Amygdala (tissue), 56 donors: ENCODE results near the gene ZBTB34.
A peak's percentile ranks its signal among the peaks of the same experiment; 100 is the strongest.

ENCODE experiments used
- DNase-seq, 56 donors: peaks; one replicate each; lab custom pipeline; 2025; lab: John Stamatoyannopoulos, UW

The ZBTB34 gene

DNA sequence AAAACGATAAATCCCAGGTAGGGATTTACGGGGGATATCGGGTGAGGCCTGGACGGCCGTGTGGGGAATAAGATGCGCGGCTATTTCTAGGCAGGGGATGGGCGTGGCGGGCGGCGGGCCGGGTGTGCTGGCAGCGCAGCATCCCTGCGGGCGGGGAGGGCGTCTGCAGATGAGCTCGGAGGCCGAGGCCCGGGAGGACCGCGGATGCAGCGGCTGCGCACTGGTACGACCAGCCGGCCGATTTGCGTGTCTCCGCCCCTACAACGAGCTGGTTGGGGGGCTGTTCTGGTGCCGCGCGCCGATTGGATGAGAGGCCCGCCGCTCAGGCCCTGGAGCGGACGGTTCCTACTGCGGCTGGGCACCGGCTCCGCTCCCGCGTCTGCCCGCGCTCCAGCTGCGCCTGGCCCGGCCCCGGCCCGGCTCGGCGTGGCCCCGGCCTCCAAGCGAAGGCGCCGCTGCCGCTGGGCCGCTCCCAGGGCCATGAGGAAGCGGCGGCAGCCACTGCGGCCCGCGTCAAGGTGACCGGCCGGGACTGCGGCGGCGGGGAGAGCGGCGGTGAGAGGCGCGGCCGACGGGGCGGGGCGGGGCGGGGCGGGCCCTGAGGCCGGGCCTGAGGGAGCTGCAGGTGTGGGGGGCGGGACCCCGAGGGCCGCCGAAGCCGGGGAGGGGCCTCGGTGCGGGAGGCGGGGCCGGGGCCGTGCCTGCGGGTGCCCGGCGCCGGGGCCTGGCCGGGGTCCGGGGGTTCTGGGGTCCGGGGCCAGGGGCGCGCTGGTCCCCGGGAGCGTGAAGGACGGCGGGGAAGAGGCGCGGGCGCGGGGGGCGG is 54.2 kb downstream of the ZBTB34 start, which contains the start of gene RALGPS1:
Gene RALGPS1 (plus strand): TSS at position 325 of the 823 bp plus-strand sequence. CDS start 47,508 bp downstream, outside the sequence.
- DNase-seq = peak; percentile 47 to 98 (median 92)

DNA sequence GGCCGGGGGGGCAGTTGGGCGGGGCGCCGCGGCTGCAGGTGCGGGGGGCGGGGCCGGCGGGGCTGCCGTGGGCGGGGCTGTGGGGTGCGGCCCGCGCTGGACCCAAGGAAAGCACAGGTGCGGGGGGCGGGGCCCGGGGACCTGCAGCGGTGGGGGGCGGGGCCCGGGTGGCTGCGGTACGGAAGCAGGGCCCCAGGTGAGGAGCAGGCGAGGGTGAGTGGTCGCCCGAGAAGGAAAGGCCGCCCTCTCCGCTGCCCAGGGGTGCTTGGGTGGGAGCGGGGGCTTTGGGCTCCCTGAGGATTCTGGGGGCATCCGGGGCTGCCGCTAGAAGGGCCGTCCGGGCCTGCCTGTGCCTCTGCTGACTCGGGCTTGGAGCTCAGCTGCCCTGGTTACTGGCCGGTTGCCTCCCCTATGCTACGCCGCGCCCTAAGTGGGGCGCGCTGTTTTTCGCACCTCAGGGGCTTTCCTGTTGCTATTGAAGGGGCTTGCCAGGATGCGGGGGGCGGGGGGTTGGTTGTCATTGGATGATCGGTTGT is 54.9 kb downstream of the ZBTB34 start:
- peak in 8 of 56 donors; percentile 8 to 66 (median 29) for DNase-seq

DNA sequence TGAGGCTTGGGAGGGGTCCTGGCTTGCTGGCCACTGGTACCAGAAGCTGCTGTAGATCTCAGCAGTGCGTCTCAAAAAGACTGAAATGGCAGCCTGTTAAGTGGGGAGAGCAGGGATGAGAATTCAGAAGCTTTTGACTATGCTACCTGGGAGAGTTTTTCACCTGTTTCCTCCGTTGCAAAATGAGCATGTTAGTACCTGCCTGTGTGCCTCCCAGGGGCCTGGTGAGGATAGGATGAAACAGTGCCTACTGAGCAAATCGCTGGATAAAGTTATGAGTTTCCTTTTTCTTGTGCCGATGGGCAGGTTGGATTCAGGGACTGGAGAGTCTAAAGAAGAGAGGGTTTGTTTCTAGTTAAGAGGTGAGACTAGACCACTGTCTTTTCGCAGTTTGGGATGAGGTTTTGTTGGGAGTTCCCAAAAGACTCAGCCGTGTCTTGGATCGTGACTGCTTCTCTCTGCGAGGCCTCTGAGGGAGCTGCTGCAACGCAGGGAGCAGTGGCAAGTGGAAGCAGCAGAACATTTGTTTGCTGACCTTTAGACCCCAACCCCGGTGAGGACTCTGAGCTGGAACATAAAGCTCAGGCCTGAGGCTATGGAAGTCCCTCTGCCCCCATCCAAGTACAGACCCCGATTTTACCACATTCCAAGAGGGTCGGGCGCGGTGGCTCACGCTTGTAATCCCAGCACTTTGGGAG is 55.6 kb downstream of the ZBTB34 start:
- DNase-seq = no peak

DNA sequence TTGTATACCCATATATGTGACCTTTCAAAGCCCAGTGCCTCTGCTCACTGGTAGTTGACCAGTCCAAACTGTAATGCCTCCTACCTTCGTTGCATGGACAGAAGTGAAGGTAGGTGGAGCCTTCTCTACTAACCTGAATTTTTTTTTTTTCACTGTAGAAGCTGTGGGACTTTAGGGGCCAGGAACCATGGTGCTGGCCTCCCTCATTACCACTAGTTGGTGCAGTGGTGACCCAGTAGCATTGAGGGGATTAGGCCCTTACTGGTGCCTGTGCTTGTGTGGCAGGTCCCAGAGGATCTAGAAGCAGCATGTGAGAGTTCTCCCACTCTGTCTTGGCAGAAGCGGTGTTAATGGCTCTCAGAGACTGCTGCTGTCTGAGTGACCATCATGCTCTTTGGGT is 56.5 kb downstream of the ZBTB34 start:
- no peak for DNase-seq

DNA sequence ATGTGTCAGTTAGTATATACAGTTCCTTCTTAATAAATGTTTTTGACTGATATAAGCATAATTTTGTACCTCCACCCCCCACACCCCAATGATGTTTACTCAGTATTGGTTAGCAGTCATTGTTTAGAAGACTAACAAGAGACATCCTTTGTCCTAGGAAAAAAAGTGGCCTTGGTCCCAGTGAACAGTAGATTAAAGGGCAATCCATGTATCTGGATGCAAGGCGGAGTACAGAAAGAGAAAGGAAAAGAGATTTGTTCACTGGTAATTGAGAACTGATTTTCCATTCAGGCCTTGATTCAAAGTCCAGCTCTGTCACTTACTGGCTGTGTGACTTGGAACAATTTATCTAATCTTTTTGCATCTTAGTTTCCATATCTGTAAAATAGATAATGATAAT is 58.8 kb downstream of the ZBTB34 start:
- DNase-seq = no peak

DNA sequence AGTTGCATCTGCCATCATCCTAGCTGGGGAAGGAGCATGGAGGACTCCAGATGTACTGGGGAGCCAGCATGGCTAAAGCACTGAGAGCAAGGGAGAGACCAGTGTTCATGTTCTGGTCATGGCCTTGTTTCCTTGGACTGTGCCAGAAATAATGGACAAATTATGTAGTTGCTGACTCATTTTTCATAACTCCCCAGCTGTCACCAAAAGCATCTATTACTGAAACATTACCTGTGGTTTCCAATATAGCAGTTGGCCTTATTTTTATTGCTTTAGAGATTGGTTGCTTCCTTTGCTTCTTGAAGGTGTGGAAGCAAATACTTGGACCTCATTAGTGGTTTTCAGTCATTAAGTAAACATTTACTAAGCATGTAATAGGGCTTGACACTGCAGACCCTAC is 65.4 kb downstream of the ZBTB34 start:
- DNase-seq = no peak

DNA sequence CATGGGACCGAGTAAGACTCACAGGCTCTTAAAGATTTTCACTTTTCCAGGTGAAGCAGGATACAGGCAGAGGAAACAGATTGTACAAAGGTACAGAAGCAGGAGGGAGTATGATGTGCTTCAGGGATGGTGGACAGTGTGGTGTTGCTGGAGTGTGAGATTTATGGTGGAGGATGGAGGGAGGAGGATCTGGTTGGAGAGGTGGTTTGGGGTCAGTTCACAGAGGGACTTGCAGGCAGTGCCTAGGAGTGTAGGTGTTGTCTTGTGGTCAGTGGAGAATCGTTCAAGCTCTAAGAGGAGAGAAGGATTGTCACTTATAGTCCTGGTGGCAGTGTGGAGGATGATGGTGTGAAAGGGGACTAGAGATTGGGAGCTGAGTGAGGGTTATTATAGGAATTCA is 65.9 kb downstream of the ZBTB34 start:
- no peak for DNase-seq

DNA sequence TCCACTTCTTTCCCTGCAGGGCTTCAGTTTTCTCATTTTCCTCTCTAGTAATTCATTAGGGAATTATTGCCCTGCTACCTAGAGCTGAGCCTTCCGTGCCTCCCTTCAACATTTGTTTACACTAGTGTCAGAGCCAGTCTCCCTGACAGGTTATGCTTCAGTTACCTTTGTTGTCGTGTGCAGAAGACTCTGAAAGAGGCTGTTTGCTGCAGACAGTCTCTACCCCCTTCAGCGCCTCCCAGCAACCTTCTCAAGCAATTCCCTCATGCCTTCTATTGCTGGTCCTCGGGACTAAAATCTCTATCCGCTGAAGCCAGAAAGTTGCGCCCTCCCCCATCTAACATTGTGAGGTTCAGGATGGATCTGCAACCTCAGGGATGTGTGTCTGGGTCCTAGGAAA is 67.0 kb downstream of the ZBTB34 start:
- DNase-seq = no peak

DNA sequence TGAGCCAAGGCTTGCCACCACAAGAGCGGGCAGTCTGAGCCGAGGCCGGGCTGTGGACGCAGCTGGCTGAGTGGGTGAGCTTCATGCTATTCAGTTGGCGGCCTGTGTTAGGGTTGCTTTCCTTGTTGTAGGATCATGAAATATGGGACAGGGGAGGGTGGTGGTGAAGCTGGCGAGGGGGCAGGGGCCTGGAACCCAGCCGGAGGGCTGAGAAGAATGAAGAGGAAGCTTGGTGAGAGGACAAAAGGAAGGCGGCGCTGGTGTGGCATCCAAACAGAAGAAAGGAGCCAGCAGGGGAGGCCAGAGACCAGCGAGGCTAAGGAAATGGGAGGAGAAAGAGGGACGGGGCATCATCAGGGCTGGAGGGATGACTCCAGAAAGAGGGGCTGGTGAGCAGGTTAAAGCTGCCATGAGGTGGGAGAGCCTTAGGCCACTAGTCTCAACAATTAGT is 72.5 kb downstream of the ZBTB34 start:
- DNase-seq = peak in 2 of 56 donors; percentile 6 to 34

DNA sequence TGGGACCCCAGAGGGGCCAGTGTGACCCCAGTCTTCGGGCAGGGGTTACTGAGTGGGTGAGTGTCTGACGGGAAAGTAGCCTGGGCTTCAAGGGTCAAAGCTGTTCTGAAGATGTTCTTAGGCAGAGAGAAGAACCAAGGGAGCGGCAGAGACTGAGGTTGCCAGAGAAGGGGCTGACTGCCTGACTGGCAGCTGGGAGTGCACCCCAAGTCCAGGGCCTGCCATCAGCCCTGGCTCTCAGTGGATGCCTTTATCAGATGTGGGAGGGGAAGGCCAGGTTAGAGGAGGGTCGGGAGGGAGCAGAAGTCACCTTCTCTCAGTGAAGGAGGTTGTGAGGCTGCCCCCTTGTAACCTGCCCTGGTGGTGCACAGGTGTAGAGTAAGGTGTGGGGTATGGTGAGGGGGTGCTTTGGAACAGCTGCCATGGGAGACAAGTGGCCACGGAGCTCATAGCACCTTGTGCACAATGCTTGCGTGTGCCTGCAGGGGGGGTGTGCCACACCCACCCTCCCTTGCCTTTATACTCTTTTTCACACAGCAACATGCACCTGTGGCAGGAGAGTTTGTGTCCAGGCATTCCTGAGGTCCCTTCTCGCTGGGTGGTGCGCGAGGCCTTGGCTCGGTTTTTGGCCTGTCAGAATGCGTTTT is 73.0 kb downstream of the ZBTB34 start:
- no peak for DNase-seq

DNA sequence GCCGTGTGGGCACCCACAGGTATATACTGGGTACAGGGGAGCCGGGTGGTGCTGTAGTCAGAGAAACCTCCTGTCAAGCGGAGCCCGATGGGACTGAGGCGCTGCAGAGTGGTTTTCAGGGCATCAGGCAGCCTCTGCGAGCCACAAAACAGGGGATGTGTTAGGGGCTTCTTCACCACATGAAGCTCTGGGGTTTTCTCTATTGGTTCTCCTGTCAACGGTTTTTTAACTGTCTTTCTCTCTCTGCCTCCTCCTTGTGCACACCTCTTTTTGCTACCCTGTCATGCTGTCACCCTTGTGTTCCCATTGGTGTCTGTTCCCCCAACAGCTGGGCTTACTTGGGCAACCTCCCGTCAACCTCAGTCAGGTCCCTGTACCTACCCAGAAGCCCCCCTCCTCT is 74.0 kb downstream of the ZBTB34 start:
- DNase-seq = no peak
